DLD1 (cell line): ENCODE results near the gene SNN.

ENCODE experiments used
- in situ Hi-C: cut with HindIII; loops from 2 replicates; pipeline ENCODE4 v1.10.0; 2017; ENCODE audit warnings: low sequenced_read_pairs

Gene SNN

GRCh38 chr16:11677959-11678881 is 10.0 kb downstream of the SNN start:
- in situ Hi-C loops, result no loop called here

- in situ Hi-C loops, result no loop called here
These were observed 11.0 kb downstream of the SNN start for GRCh38 chr16:11679250-11679649.

- in situ Hi-C loops, result no loop called here
These were observed 12.0 kb downstream of the SNN start for GRCh38 chr16:11679941-11680911.

GRCh38 chr16:11681556-11681955 is 13.3 kb downstream of the SNN start:
- in situ Hi-C loops, result no loop called here

GRCh38 chr16:11681976-11682654 is 13.9 kb downstream of the SNN start:
- in situ Hi-C loops, result no loop called here

- in situ Hi-C loops, result no loop called here
These were observed 14.4 kb downstream of the SNN start for GRCh38 chr16:11682655-11683096.

- in situ Hi-C loops, result no loop called here
These were observed 14.9 kb downstream of the SNN start for GRCh38 chr16:11683145-11683544.

GRCh38 chr16:11684231-11685025 is 16.2 kb downstream of the SNN start:
- in situ Hi-C loops, result no loop called here

- in situ Hi-C loops, result no loop called here
These were observed 17.8 kb downstream of the SNN start for GRCh38 chr16:11685844-11686618.

GRCh38 chr16:11686713-11687380 is 18.6 kb downstream of the SNN start:
- in situ Hi-C loops, result no loop called here

GRCh38 chr16:11687601-11688519 is 19.6 kb downstream of the SNN start:
- in situ Hi-C loops, result no loop called here

- in situ Hi-C loops, result no loop called here
These were observed 20.2 kb downstream of the SNN start for GRCh38 chr16:11688520-11688886.

GRCh38 chr16:11689031-11689840 is 21.0 kb downstream of the SNN start:
- in situ Hi-C loops, result no loop called here

- in situ Hi-C loops, result no loop called here
These were observed 23.0 kb downstream of the SNN start for GRCh38 chr16:11691235-11691634.

- in situ Hi-C loops, result no loop called here
These were observed 23.5 kb downstream of the SNN start for GRCh38 chr16:11691771-11692170.

- in situ Hi-C loops, result no loop called here
These were observed 23.9 kb downstream of the SNN start for GRCh38 chr16:11692171-11692570.

- in situ Hi-C loops, result no loop called here
These were observed 24.4 kb downstream of the SNN start for GRCh38 chr16:11692651-11693050.
